Tibial artery (tissue), 4 donors: ENCODE data around the gene CEP57L1.

ENCODE experiments used
- DNase-seq, 2 donors: peaks; one replicate each; pipeline ENCODE4 v3.0.0-alpha.2; 2019
- H3K27ac ChIP-seq, 2 donors: fragments of 200-600 bp; sonication (generic) in 1 of 2; 1 replicate in 1 of 2; 2 replicates in 1 of 2; pipeline ENCODE4 v1.5.1; 2018 to 2019; ENCODE audit warnings: mild to moderate bottlenecking in 1 of 2
- H3K27me3 ChIP-seq, 2 donors: fragments of 200-600 bp; sonication (generic) in 1 of 2; one replicate each; pipeline versions ENCODE4 v1.5.1 to v1.6.0; 2016 to 2019
- H3K36me3 ChIP-seq, 3 donors: fragments of 200-600 bp; sonication (generic) in 2 of 3; one replicate each; pipeline ENCODE4 v1.5.1; 2016 to 2019; ENCODE audit warnings: mild to moderate bottlenecking in 2 of 3
- H3K4me1 ChIP-seq, 4 donors: fragments of 200-600 bp; sonication (generic) in 2 of 4; 1 replicate in 3 of 4; 2 replicates in 1 of 4; pipeline ENCODE4 v1.5.1; 2016 to 2019
- H3K4me3 ChIP-seq, 2 donors: fragments of 200-600 bp; sonication (generic) in 1 of 2; 1 replicate in 1 of 2; 2 replicates in 1 of 2; pipeline ENCODE4 v1.5.1; 2018 to 2019; ENCODE audit warnings: mild to moderate bottlenecking in 2 of 2
- H3K9me3 ChIP-seq, 3 donors: fragments of 200-600 bp; sonication (generic) in 1 of 3; one replicate each; pipeline ENCODE4 v1.5.1; 2016 to 2019
- CTCF ChIP-seq, 2 experiments: fragments of 200-600 bp in 1 of 2; fragments of 450-650 bp in 1 of 2; IDR thresholded peaks; one replicate each; pipeline ENCODE4 v1.5.1; 2017 to 2019; ENCODE audit warnings: antibody characterized with exemption in 2 of 2, mild to moderate bottlenecking in 1 of 2, moderate library complexity in 1 of 2
- intact Hi-C: fragments of 100-400 bp; cut with DNase I; formaldehyde crosslinking; loops from one replicate; pipeline ENCODE4 v1.15.0; 2023; ENCODE audit warnings: low total_unique reads

CEP57L1 gene

GRCh38 chr6:109095036-109095834 is at the start of gene CEP57L1:
Gene CEP57L1 (plus strand): TSS chr6:109095507. CDS start chr6:109145222, 49,715 bp downstream.
- peaks cover 0 to 36% (median 24%) of the 10 kb centered on the region in 4 donors for H3K4me1 ChIP-seq

DNA sequence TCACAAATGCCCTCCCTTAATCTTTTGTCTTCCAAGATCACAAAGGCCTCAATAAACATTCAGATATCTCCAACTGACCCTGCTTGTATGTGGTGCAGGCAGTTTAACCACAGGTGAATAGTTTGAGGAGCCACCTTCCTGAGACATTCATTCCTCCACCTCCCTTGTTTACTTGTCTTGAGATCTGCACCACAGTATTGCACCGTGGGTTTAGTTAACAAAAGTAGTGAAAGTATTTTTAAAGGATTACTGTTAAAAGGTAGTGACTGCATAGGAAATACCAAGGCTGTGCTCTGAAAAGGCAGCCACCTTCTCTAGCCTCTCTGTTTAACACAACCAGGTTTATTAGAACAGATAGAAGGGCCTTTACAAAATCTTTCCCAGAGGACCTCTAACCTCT is 47.1 kb upstream of the CEP57L1 start:
- Histone ChIP-seq H3K36me3 (no peaks in the 10 kb centered on the region), H3K4me1 (peaks cover 0 to 15% (median 1%) of the 10 kb centered on the region in 4 donors), H3K27me3 (no peaks in the 10 kb centered on the region), H3K9me3 (no peaks in the 10 kb centered on the region), H3K4me3 (no peak overlapping the region), H3K27ac (no peak overlapping the region)
- no peak for TF ChIP-seq CTCF (IDR thresholded peaks at IDR 0.05)
- intact Hi-C loops = no loop called here
- DNase-seq = no peak

More at GRCh38 chr6:109095036-109095834, at the start of gene CEP57L1:
- Histone ChIP-seq H3K4me3 (peak within 1 kb of the TSS; percentile 64 to 74), H3K27me3 (no peaks in the 10 kb centered on the region), H3K36me3 (no peaks in the 10 kb centered on the region), H3K9me3 (no peaks in the 10 kb centered on the region), H3K27ac (peak within 1 kb of the TSS; percentile 96 to 97)
- DNase-seq = peak; percentile 96 to 98
- TF ChIP-seq CTCF (IDR thresholded peaks at IDR 0.05) = peak in 1 of 2 experiments; percentile 9
- intact Hi-C loops = loop anchor here (10.0 kb wide), 1 partner anchor 290 kb away; the partner anchor contains the start of gene CD164

DNA sequence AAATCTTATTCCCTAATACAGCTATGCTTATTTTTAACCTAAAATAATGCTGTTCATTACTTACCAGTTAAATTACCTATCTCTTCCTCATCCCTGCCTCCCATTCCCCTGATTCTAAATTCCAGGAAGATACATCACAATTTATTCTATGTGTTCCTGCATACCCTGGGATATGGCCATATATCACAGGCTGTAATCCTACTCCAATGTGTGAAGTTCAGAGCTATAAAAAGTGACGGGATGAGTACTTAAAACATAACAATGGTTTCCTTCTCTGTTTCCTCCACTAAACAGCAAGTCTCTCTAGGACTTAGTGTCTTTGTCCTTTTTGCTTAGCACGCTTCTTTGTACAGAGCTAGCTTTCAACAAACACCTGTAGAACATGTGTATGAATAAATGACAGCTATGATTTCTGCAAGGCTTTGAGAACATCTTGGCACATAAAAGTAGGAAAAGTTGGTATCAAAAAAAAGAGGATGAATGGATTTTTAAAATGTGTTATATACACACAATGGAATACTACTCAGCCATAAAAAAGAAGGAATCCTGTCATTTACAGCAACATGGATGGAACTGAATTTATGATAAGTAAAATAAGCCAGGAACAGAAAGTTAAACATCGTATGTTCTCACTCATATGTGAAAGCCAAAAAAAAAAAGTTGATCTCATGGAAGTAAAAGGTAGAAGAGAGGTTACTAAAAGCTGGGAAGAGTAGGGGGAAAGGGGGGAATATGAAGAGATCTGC is 46.5 kb upstream of the CEP57L1 start:
- Histone ChIP-seq H3K36me3 (no peaks in the 10 kb centered on the region), H3K4me1 (peaks cover 0 to 21% (median 1%) of the 10 kb centered on the region in 4 donors), H3K9me3 (no peaks in the 10 kb centered on the region), H3K27ac (no peak overlapping the region), H3K27me3 (no peaks in the 10 kb centered on the region), H3K4me3 (no peak overlapping the region)
- no peak for DNase-seq
- intact Hi-C loops = no loop called here
- TF ChIP-seq CTCF (IDR thresholded peaks at IDR 0.05) = no peak

- Histone ChIP-seq H3K9me3 (no peaks in the 10 kb centered on the region), H3K27ac (no peak overlapping the region), H3K36me3 (no peaks in the 10 kb centered on the region), H3K4me1 (peaks cover 0 to 22% (median 1%) of the 10 kb centered on the region in 4 donors), H3K4me3 (no peak overlapping the region), H3K27me3 (no peaks in the 10 kb centered on the region)
- no peak for TF ChIP-seq CTCF (IDR thresholded peaks at IDR 0.05)
- DNase-seq = no peak
- intact Hi-C loops = no loop called here
These were observed 45.3 kb upstream of the CEP57L1 start for GRCh38 chr6:109050012-109050411.

DNA sequence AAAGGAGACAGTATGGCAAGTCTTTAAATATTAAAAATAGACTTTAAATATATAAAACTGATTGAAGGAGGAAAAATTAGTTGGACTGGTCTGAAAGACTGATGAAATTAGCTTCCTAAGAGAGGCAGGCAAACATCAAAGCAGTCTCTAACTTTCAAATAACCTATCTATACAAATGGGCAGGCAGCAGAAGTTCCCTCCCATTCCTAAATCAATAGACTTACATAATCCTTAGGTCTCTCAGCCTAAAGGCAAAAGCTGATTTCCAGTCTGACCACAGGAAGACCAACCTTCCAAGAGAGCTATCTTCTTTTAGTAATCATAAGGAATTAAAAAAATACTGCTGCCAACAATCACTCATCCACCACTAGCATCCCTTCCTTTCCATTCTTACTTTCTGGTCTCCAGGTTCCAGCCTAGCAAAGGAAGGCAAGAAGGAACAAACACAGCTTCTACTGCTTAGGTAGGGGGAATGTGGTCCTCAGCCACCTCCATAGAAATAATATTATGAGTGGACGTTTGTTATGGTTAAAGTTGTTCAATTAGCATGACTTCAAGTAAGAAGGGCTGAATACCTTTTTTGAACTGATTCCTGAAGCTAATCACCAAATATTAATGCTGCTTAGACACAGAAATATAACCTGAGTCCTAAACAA is 44.7 kb upstream of the CEP57L1 start:
- Histone ChIP-seq H3K27ac (no peak overlapping the region), H3K36me3 (no peaks in the 10 kb centered on the region), H3K9me3 (no peaks in the 10 kb centered on the region), H3K27me3 (no peaks in the 10 kb centered on the region), H3K4me1 (peaks cover 0 to 28% (median 1%) of the 10 kb centered on the region in 4 donors), H3K4me3 (no peak overlapping the region)
- no peak for DNase-seq
- TF ChIP-seq CTCF (IDR thresholded peaks at IDR 0.05) = no peak
- intact Hi-C loops = no loop called here
